ENCODE data around the gene OARD1.
"Not testable (repeated sequence)": the region's sequence is repeated elsewhere in the genome, so short reads cannot be mapped to it uniquely, and the experiment has no call there.

Gene OARD1, protein sequence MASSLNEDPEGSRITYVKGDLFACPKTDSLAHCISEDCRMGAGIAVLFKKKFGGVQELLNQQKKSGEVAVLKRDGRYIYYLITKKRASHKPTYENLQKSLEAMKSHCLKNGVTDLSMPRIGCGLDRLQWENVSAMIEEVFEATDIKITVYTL

GRCh38 chr6:41071923-41072835, at the start of gene OARD1:
Gene OARD1, minus strand, starts transcription at chr6:41072356. Its CDS starts 722 bp downstream, at chr6:41071634.
- DNase-seq (ENCODE audit: low read depth, low spot score), result peak; percentile 99

- DNase-seq (ENCODE audit: low read depth, low spot score), result no peak
Measured at GRCh38 chr6:41120058-41120457, 47.9 kb upstream of the OARD1 start.

DNA sequence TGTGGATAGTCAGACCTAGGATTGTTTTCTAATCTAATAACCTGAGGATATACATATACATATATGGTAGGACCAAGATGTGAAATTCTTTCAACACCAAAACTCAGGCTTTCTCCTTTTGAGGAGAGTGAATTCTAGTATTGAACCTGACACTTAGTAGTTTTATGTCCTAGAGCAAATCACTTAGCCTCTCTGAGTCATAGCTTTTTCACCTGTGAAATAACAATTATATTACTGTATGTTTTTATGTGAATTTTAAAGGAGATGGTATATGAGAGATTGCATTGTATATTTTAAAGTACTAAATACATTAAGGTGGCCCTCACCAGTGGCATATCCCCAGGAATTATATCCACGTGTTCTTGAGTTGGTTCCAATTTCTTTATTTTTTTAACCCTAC, 47.4 kb upstream of the OARD1 start:
- no peak for DNase-seq (ENCODE audit: low read depth, low spot score)

- DNase-seq (ENCODE audit: low read depth, low spot score), result not testable (repeated sequence)
Measured at GRCh38 chr6:41115027-41115426, 42.9 kb upstream of the OARD1 start.

GRCh38 chr6:41111017-41111416, 38.9 kb upstream of the OARD1 start:
- no peak for DNase-seq (ENCODE audit: low read depth, low spot score)

DNA sequence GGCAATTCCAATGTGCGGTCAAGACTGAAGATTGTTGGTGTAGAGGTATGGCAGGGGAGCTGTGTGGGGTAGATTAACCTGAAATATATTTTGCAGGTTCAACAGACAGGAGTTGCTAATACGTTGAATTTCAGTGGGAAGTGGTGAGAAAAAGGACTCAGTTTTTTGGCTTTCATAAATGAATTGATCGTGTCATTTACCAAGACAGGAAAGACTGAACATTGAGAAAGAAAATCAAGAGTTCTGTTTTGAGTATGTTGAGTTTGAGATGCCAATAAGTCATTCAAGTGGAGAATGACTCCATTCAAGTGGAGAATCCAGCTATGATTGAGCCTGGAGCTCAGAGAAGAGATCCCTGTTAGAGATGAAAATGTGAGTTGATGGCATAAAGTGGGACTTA, 31.7 kb upstream of the OARD1 start:
- DNase-seq (ENCODE audit: low read depth, low spot score), result no peak

GRCh38 chr6:41100871-41101287, 28.7 kb upstream of the OARD1 start:
- DNase-seq (ENCODE audit: low read depth, low spot score), result no peak

- no peak for DNase-seq (ENCODE audit: low read depth, low spot score)
Measured at GRCh38 chr6:41098366-41098765, 26.2 kb upstream of the OARD1 start.

DNA sequence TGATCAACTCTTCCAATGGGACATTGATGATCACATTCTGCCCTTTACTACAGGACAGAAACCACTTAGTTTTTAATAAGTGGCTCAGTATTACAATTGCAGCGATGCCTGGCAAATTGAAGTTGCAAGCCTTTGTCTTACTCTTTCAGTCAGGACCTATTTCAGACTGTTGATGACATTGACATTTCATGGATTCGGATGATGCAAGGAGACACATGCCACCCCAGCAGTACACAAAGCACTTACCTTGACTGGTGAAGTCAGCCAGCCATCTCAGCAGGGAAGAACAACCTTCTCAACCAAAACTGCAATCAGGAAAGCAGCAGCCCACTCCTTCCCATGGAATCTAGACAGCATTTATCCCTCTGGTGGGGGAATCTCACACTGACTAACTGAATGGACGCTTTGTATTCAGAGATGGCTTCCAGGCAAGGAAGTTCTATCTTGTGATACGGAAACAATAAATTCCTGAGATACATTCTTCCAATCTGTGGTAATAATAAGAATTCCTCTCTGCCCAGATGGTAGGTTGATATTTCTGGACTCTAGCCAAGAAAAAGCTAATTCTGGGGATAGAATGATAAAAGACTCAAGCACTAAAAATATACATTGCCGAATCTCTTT, 25.4 kb upstream of the OARD1 start:
- DNase-seq (ENCODE audit: low read depth, low spot score), result no peak

DNA sequence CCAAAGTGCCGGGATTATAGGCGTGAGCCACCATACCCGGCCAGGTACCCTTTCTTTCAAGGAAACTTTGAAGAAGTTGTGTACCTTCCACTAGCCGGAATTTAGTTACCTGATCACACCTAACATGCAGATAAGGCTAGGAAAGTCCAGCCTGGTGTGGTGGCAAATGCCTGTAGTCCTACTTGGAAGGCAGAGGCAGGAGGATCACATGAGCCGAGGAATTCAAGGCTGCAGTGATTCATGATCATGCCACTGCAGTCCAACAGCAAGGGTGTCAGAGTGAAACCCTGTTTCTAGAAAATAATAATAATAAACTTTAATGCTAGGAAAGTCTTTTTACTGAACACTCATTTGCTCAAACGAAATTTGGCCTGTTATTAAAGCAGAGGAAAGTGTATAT, 21.6 kb upstream of the OARD1 start:
- no peak for DNase-seq (ENCODE audit: low read depth, low spot score)

DNA sequence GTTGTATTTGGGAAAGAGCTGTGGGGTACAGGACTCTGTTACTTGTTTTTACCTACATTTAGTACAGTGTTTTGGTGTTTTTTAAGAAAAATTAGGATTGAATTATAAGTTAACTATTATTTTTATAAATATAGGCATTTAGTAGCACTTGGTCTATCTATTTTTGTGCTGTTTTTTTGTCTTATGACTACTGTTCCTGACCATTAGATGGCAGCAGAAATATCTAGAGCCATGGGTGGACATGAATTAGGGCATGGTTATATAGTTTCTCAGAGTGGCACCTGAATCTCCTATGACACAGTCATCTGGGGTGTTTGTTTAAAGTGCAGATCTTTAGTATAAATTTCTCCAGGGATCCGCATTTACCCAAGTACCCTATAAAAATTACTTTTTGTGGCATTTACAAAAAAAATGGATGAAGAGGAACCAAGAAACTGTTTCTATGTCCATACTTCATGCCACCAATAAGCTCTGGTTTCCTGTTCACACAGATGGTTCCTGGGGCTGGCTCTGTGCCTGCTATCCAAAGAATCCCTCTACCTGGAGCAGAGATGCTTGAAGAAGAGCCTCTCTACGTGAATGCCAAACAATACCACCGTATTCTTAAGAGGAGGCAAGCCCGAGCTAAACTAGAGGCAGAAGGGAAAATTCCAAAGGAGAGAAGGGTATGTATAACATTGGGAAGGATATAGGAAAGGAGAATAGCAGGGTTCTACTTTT, 20.4 kb upstream of the OARD1 start:
- DNase-seq (ENCODE audit: low read depth, low spot score), result no peak

DNA sequence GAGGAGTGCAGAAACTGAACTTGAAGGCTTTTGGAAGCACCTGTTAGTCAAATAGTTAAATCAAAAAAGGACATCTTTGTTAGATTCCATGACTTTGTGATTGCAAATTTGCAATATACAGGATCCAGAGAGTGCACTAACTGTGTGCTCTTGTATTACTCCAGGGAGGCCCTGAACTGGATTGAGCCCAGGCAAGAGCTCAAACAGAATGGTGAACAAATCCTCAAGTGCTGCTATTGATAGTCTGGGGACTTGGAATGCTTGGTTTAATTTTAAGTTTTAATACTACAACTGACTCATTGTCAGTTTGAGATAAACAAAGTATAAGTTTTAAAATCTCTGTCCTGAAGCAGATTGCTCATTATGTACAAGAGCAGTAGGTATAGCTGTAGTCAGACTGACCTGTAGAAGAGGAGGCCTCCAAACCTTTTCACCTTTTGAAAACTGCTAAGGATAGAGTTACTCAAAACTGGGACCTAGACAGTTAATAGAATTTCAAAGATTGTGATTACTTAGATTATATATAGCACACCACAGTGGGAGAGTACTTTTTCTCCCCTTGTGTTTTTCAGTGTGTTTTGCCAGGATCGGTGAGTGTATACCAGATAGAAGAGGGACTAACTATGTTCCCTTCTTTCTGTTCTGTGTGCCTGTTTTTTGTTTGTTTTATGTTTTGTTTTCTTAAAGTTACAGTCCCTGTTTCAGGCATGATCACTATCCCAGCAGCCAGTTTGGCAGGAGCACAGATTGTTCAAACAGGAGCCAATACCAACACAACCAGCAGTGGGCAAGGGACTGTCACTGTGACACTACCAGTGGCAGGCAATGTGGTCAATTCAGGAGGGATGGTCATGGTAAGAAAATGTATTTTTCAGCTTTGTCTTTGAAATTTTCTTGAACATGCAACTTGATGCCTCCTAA, 18.9 kb upstream of the OARD1 start:
- DNase-seq (ENCODE audit: low read depth, low spot score), result no peak

GRCh38 chr6:41088451-41088850, 16.3 kb upstream of the OARD1 start:
- no peak for DNase-seq (ENCODE audit: low read depth, low spot score)

DNA sequence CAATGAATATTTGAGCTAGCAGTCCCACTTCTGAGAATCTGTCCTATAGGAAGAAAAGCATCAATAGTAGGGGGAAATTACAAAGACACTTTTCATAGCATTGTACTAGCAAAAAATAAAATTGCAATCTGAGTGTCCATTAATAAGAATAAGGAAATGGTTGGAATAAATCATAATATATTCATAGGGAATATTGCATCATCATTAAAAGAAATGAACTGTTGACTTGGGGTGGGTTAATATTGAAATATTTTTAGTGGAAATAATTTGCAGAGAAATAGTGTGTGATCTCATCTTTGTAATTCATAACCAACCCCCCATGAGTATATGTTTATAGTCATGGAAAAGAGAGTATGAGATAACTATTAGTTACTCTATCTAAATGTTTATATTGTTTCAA, 13.0 kb upstream of the OARD1 start:
- no peak for DNase-seq (ENCODE audit: low read depth, low spot score)

GRCh38 chr6:41083072-41083471, 10.9 kb upstream of the OARD1 start:
- DNase-seq (ENCODE audit: low read depth, low spot score), result no peak

DNA sequence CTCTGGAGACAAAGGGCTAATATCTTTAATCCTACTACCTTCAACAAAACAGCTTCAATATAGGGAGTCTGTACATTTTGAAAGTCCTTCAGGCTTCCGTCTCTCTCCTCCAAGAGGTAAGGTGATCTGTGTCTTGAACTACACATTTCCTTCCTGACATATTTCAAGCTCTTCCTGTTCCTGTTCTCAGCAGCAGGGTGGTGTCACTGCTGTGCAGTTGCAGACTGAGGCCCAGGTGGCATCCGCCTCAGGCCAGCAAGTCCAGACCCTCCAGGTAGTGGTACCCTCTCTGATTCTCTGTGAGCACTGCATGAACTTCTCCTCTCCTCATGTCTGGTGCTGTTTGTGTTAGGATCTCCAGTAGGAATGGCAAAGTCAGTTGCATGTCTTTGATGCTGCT, 8.5 kb upstream of the OARD1 start:
- no peak for DNase-seq (ENCODE audit: low read depth, low spot score)

GRCh38 chr6:41079080-41079479, 6.9 kb upstream of the OARD1 start:
- DNase-seq (ENCODE audit: low read depth, low spot score), result no peak

- DNase-seq (ENCODE audit: low read depth, low spot score), result no peak
Measured at GRCh38 chr6:41078101-41078500, 5.9 kb upstream of the OARD1 start.

- no peak for DNase-seq (ENCODE audit: low read depth, low spot score)
Measured at GRCh38 chr6:41077536-41077935, 5.4 kb upstream of the OARD1 start.

DNA sequence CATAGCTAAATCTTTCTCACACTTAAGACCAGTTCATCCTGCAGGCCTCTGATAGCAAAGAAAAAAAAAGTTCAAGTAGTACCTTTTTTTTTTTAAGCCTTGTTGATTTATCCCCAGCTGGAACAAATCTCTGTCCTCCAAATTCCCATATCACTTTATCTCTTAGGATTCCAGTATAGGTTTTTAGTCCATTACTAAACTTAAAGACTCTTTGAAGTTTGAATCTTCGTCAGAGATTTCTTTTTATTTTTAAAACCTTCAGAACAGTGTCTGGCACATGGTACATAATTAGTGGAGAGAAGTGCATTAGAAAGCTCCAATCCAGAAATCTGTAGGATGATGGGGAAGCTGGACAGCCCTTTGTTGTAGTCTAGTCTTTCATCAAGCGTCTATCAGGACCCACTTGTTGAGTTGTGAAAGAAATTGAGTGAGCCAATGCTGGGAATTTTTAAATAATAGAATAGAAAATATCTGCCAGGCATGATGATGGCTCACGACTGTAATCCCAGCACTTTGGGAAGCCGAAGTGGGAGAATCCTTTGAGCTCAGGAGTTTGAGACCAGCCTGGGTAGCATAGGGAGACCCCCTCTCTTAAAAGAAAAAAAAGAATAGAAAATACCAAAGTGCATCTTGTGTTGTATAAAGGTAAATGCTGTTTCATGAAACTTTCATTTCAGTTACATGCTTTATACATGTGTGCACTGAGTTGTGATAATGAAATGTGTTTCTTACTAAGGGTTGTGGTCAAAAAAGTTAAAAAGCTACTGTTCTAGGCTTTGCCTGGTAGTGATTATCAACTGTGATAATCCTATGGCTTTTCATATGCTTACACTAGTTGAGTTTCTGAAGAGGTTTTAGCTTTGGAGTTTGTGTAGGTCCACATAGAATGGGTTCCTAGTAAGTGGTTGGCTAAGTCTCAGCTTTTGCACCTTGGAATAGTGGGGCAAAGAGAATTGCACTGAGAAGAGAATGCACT, 3.8 kb upstream of the OARD1 start:
- DNase-seq (ENCODE audit: low read depth, low spot score), result no peak
